ENCODE data around the gene INO80D.

- TF ChIP-seq, protein P1, sequence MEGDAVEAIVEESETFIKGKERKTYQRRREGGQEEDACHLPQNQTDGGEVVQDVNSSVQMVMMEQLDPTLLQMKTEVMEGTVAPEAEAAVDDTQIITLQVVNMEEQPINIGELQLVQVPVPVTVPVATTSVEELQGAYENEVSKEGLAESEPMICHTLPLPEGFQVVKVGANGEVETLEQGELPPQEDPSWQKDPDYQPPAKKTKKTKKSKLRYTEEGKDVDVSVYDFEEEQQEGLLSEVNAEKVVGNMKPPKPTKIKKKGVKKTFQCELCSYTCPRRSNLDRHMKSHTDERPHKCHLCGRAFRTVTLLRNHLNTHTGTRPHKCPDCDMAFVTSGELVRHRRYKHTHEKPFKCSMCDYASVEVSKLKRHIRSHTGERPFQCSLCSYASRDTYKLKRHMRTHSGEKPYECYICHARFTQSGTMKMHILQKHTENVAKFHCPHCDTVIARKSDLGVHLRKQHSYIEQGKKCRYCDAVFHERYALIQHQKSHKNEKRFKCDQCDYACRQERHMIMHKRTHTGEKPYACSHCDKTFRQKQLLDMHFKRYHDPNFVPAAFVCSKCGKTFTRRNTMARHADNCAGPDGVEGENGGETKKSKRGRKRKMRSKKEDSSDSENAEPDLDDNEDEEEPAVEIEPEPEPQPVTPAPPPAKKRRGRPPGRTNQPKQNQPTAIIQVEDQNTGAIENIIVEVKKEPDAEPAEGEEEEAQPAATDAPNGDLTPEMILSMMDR (IDR thresholded peaks at IDR 0.05 in 4 of 5, conservative IDR thresholded peaks at IDR 0.05 in 1 of 5), result no peak
- no peak for TF ChIP-seq POLR2A (IDR thresholded peaks at IDR 0.05)
These were observed 85.2 kb downstream of the INO80D start for GRCh38 chr2:206000776-206001175.
